Adrenal gland (tissue), 5 donors: ENCODE data around the gene RNF215.

Experiments
- CTCF ChIP-seq, 6 experiments: fragments of 450-650 bp in 4 of 6; fragments of 200-600 bp in 2 of 6; sonication (generic) in 1 of 6; IDR thresholded peaks; 1 replicate in 5 of 6; 2 replicates in 1 of 6; pipeline versions ENCODE4 v1.5.1 to v1.8.0; 2016 to 2021; ENCODE audit warnings: antibody characterized with exemption in 6 of 6, mild to moderate bottlenecking in 2 of 6, moderate library complexity in 1 of 6
- POLR2A ChIP-seq, 2 donors: fragments of 450-650 bp; IDR thresholded peaks; one replicate each; pipeline ENCODE4 v1.6.1; 2017; ENCODE audit warnings: antibody characterized with exemption in 2 of 2, mild to moderate bottlenecking in 2 of 2, moderate library complexity in 1 of 2
- donor health status: DM: no; HTN: no; CAD: no.

- TF ChIP-seq CTCF (IDR thresholded peaks at IDR 0.05) (no peak), POLR2A (IDR thresholded peaks at IDR 0.05) (no peak)
Measured at GRCh38 chr22:30436196-30436595, 49.0 kb upstream of the RNF215 start.
